GM18517 (cell line): ENCODE data around the gene NAE1.
"Not testable (repeated sequence)": the region's sequence is repeated elsewhere in the genome, so short reads cannot be mapped to it uniquely, and the experiment has no call there.

Source experiments
- ATAC-seq: cut with Tn5 transposase; IDR thresholded peaks from one replicate; pipeline ENCODE4 v1.9.1; 2021; ENCODE audit warnings: mild to moderate bottlenecking, moderate library complexity; ENCODE audit not compliant: unreplicated experiment

Gene NAE1

DNA sequence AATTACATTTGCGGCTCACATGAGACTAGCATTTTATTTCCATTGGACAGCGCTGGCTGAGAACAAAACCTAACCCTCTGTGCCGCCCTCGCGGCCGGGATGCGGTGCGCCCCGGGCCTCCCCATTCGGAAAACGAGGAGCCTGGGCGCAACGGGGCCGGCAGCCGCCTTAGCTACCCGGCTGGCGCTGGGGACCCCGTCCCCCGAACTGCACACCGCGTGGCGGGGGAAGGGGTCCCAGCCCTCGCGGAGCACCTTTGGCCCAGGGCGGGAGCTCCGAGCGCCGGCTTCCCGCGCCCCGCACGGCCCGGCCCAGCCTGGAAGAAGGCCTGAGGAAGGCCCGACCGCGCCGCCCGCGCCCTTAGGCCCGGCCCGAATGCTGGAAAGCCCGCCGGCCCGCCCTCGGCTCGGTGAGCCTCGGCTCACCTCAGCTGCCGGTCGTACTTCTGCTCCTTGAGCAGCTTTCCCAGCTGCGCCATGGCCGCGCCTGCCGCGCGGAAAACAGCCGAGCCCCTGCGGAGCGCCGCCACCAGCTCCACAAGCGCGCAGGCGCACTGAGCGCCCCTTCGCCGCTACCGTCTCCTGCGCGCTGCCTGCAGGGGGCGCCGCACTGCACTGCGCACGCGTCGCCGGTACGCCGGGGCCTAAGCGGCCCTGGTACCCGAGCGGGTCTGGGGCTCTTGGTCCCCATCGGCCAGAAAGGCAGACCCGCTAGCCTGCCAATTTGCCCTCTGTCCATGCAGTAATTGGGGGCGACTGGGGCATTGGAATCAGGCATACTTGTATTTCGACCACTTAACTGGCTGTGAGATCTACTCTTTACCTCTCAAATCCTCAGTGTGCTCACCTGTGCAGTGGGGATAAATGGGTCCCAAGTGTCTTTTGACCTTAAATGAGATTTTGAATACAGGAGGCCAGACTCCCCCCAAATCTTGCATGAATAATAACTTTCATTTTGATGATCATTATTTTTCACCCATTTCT lies at the start of gene NAE1:
NAE1 (minus strand) TSS at position 555 of the 983 bp plus-strand sequence; CDS start at position 478, 77 bp downstream.
- ATAC-seq: peak; percentile 87

DNA sequence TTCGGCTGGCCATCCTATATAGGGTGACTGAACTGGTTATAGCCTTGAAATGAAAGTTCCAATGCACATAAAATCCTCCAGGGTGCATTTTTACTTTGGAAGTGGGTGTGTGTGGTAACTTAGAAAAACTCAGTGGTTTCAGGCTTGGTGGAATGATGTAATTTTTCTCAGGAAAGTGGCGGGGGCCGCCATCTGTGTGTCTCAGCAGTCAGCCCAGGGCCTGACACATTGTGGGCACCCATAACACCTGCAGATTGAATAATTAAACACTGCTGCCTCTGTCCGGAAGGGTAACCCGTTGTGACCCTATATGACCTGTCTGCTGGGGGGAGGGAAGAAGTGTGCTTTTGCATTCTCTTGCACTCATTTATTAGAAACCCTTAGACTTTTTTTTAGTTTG lies 47.3 kb upstream of the NAE1 start:
- ATAC-seq: peak; percentile 37

DNA sequence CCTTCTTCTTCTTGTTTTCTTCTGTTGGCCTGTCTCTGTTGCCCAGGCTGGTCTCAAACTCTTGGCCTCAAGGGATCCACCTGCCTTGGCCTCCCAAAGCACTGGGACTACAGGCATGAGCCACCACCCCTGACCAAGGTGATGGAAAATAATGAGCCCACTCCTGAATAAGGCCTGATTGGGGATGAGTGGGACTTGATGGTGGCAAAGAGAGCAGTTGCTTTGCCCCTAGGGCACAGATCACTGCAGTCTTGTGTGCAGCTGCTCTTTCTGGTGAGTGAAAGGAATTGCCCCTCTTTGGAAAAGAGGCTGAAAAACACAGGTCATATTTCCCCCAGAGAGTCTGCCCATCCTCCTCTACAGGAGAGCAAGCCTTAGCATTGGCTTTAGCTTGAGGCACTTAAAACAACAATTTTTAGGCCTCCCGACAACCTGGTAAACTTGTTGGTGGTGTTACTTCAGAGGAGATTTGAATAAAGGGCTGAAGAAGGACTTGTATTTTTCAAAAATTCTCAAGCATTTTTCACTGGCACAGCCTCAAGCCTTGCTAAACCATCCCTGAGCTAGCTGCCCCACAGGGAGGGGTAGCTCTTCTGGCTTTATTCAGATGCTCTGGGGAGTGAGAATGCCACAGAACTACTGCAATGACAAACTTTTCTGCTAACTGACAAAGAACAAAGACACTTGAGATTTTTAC lies 43.5 kb upstream of the NAE1 start:
- no peak for ATAC-seq

DNA sequence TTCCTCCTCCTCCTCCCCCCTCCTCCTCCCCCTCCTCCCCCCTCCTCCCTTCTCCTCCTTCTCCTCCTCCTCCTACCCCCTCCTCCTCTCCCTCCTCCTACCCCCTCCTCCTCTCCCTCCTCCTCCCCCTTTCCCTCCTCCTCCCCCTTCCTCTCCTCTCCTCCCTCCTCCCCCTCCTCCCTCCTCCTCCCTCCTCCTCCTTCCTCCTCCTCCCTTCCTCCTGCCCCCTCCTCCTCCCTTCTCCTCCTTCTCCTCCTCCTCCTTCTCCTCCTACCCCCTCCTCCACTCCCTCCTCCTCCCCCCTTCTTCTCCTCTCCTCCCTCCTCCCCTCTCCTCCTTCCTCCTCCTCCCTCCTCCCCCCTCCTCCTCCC lies 42.9 kb upstream of the NAE1 start:
- no peak for ATAC-seq

DNA sequence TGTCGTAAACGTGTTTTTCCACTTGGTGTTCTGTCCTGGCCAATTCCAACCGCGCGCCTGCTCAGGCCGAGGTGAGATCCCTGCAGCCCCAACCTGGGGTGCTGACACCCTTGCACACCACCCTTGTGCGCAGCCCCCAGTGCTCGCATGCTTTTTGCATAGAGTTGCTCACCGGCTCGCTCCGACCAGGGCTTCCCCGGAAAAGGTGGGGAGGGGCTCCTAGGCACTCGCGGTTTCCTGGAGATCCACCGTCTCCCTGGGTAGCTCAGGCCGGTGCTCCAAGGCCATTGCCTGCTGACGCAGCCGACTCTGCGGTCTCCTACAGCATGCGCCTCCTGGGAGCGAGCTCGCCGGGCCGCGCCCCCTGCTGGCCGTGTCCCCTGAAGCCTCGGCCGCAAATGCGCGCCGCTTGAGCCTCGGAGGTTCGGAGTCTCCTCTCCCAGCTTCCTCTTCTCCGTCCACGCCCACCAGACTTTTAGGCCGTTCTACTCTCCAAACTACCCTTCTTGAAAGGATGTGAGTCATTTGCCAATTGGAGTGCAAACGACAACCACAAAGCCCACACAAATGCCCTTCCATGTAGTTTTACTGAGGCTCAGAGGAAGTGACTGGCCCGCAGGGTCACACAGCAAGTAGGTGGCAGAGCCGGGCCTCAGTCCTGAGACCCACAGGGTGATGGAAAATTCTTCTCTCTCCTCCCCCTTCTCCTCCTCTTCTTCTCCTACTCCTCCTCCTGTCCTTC lies 42.3 kb upstream of the NAE1 start:
- peak; percentile 85 for ATAC-seq

- no peak for ATAC-seq
Measured at GRCh38 chr16:66872559-66872942, 41.8 kb upstream of the NAE1 start.

DNA sequence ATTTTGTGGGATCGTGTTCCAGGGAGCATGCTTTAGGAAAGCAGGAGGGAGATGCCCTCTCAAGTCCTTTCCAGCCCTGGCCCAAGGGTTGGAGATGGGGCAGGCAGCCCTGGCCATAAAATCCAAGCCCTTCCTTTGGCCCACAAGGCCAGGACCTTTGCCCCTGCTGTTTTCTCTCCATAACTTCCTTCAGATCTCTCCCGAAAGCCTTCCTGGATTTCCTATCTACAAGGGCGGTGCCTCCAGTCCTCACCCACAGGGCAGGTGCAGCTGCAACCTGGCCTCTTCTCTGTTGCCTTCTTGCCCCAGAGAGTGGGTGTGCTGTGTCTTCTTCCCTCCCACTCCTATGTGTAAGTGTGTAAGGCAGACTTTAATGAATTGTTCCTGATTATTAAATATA lies 41.1 kb upstream of the NAE1 start:
- ATAC-seq: no peak

- not testable (repeated sequence) for ATAC-seq
Measured at GRCh38 chr16:66871363-66871762, 40.6 kb upstream of the NAE1 start.

- ATAC-seq: no peak
Measured at GRCh38 chr16:66869424-66869823, 38.6 kb upstream of the NAE1 start.

DNA sequence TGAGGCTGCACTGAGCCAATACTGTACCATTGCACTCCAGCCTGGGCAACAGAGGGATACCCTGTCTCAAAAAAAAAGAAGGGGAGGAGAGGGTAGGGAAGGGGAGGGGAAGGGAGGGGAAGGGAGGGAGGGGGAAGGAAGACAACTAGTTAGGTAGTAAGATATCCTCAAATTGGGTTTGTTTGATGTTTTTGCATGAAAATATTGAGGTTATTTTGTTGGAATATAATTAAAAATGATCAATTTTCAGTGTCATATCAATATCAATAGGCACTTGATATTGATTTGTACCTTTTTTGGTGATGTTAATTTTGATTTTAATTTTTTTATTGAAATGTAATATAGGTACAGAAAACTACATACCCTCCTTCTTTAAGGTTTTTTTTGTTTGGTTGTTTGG lies 32.9 kb upstream of the NAE1 start:
- ATAC-seq: no peak

DNA sequence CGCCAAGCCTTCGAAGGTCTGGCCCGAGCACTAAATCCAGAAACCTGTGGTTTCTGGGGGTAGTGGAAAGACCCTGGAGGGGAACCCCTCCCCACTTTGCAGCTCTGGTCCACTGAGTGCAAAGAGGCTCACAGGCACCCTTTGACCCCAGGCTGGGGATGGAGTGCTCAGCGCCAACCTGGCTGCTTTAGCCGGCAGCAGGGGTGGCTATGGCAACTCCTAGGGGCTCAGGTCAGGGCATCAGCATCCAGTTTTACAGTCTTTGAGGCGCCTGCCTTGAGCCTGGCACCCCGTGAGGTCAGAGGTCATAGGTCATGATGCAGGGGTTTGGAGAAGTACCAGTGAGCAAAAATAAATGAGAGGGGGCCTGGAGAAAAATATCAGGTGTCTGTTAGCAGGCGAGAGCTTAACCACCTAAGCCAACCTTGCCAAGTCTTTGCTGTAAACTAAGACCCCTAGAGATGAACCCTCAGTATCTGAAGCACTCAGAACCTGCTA lies 31.3 kb upstream of the NAE1 start:
- ATAC-seq: no peak

- no peak for ATAC-seq
Measured at GRCh38 chr16:66859397-66860068, 28.8 kb upstream of the NAE1 start.

DNA sequence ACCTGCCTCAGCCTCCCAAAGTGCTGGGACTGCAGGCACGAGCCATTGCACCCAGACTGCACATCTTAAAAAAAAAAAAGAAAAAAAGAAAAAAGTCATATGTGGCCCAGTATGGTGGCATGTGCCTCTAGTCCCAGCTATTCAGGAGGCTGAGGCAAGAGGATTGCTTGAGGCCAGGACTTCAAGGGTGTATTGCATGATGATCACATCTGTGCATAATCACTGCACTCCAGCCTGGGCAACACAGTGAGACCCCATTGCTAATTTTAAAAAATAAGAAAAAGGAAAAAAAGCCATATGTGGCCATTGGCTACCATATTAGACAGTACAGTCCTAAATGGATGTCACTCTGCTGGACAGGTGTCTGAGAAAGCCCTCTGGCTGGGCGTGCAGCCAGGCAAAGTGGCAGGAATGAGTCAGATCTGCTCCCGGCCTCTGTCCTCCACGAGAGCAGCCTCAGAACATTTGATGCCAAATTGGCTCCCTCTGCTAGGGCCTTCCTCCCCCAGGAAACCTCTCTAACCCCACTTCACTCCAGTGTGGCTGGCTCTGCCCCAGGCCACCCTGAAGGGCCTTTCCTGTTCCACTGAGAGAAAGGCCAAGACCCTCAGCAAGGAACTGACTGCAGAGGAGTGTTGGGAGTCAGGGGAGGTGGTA lies 28.1 kb upstream of the NAE1 start:
- no peak for ATAC-seq

DNA sequence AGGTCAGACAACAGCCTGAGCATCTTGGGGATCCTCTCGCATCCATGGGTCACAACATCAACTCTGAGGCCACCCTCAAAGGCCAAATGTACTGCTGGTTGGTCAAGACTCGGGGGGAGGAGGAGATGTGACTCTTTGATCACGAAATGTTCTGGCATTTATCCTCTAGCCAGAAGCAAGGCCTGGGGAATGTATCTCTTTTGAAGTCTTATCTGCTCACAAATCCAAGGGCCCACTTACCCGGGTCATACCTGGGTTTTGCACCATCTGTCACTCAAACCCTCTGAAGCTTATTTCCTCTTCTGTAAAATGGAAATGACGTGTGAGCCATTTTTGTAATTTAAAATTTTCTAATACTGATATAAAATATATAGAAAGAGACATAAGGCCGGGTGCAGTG lies 26.7 kb upstream of the NAE1 start:
- no peak for ATAC-seq

GRCh38 chr16:66856801-66857200 lies 26.0 kb upstream of the NAE1 start:
- no peak for ATAC-seq

GRCh38 chr16:66856184-66856730 lies 25.5 kb upstream of the NAE1 start:
- ATAC-seq: no peak

DNA sequence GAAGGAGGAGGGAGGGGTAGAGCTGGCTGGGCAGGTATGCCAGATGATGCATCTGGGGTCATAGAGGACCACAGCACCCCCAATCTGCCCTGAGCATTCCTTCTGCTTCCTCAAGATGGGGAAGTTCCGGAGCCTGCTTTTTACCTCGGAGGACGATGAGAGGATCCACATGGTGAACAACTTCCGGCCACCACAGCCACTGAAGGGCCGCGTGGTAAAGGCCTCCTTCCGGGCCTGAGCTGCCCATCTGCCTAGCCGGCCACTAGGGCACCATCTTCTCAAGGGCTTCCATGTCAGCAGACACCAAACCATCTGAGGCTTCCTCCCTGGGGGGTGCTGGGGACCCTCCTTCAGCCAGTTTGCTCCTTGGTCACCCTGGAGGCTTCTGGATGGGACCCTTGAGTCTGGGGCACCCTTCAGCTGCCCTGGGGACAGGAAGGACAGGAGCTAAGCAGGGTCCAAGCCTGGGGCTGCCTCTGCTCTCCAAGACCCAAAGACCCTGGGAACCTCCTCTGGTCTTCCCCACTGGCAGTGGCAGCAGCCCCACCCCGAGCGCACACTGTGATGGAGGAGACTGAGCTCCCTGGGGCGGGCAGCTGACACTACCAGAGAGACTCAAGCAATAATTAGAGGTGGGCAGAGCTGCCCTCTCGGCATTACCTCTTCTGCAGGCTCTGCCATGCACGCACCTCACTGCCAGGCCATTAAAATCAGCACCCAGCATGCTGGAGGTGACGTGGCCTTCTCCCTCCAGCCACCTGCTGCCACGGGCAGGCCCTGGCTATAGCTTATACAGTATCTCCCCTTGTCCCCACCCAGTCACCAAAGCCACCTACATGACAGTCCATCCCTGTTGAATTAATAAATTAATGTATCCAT lies 22.7 kb upstream of the NAE1 start:
- ATAC-seq: no peak

GRCh38 chr16:66851166-66851964 lies 20.6 kb upstream of the NAE1 start:
- ATAC-seq: no peak
